Measurements from ENCODE around the gene KCNJ10. TPM values are rescaled to one million over a fixed set of nuclear protein-coding genes. Genes with fewer than 3 reads are reported as not detected.

Gene KCNJ10
- total and polyA plus RNA-seq, 12 donors = 0.11 to 0.32 (median 0.13) TPM; not detected in 7

GRCh38 chr1:160068225-160068624 is 1.7 kb downstream of the KCNJ10 start:
- H3K4me1 ChIP-seq (replicated peaks in 1 of 2) = peaks cover 0 to 7% of the 10 kb centered on the region in 2 donors

GRCh38 chr1:160066829-160067745 is 2.9 kb downstream of the KCNJ10 start:
- H3K27ac ChIP-seq = no peak overlapping the region
- DNase-seq = no peak

More at GRCh38 chr1:160068225-160068624, 1.7 kb downstream of the KCNJ10 start:
- Histone ChIP-seq H3K4me3 (no peak overlapping the region), H3K27me3 (no peaks in the 10 kb centered on the region), H3K36me3 (replicated peaks in 1 of 2) (no peaks in the 10 kb centered on the region), H3K27ac (no peak overlapping the region), H3K9me3 (replicated peaks in 1 of 3) (no peaks in the 10 kb centered on the region)
- DNase-seq = no peak
- intact Hi-C loops (cut with DNase I) = no loop called here
- no peak for TF ChIP-seq POLR2A (IDR thresholded peaks at IDR 0.05)
- TF ChIP-seq CTCF (IDR thresholded peaks at IDR 0.05) = no peak
- WGBS, 4 donors = 66 to 86% (median 73%) methylated on average over 4 to 5 of the region's 5 CpGs

GRCh38 chr1:160064746-160065145 is 5.2 kb downstream of the KCNJ10 start:
- no peak for DNase-seq
- WGBS, 4 donors = 69 to 80% (median 75%) methylated on average over 1 to 3 of the region's 3 CpGs
- Histone ChIP-seq H3K27me3 (peaks cover 9% of the 10 kb centered on the region), H3K9me3 (replicated peaks in 1 of 3) (no peaks in the 10 kb centered on the region), H3K4me3 (no peak overlapping the region), H3K27ac (no peak overlapping the region), H3K4me1 (replicated peaks in 1 of 2) (no peaks in the 10 kb centered on the region), H3K36me3 (replicated peaks in 1 of 2) (no peaks in the 10 kb centered on the region)
- no peak for TF ChIP-seq CTCF (IDR thresholded peaks at IDR 0.05)
- no peak for TF ChIP-seq POLR2A (IDR thresholded peaks at IDR 0.05)
- intact Hi-C loops (cut with DNase I) = no loop called here

More at GRCh38 chr1:160066829-160067745, 2.9 kb downstream of the KCNJ10 start:
- no peaks in the 10 kb centered on the region for H3K36me3 ChIP-seq (replicated peaks in 1 of 2)
- H3K9me3 ChIP-seq (replicated peaks in 1 of 3) = no peaks in the 10 kb centered on the region
- intact Hi-C loops (cut with DNase I) = no loop called here
- TF ChIP-seq POLR2A (IDR thresholded peaks at IDR 0.05) = no peak
- no peak for TF ChIP-seq CTCF (IDR thresholded peaks at IDR 0.05)
- 53 to 66% (median 61%) methylated on average over 6 of the region's 6 CpGs for WGBS, 4 donors
- no peak overlapping the region for H3K4me3 ChIP-seq
- H3K4me1 ChIP-seq (replicated peaks in 1 of 2) = peaks cover 0 to 7% of the 10 kb centered on the region in 2 donors
- H3K27me3 ChIP-seq = peaks cover 6% of the 10 kb centered on the region

GRCh38 chr1:160064164-160064563 is 5.8 kb downstream of the KCNJ10 start:
- intact Hi-C loops (cut with DNase I) = no loop called here
- TF ChIP-seq POLR2A (IDR thresholded peaks at IDR 0.05) (no peak), CTCF (IDR thresholded peaks at IDR 0.05) (no peak)
- Histone ChIP-seq H3K4me3 (no peak overlapping the region), H3K9me3 (replicated peaks in 1 of 3) (no peaks in the 10 kb centered on the region), H3K27me3 (peaks cover 9% of the 10 kb centered on the region), H3K36me3 (replicated peaks in 1 of 2) (no peaks in the 10 kb centered on the region), H3K27ac (no peak overlapping the region), H3K4me1 (replicated peaks in 1 of 2) (no peaks in the 10 kb centered on the region)
- 80 to 88% (median 85%) methylated on average over 3 of the region's 3 CpGs for WGBS, 4 donors
- no peak for DNase-seq
